ENCODE results near the gene MACROD1. TPM values are rescaled to one million over a fixed set of nuclear protein-coding genes. Genes with fewer than 3 reads are reported as not detected.
A peak's percentile ranks its signal among the peaks of the same experiment; 100 is the strongest.

Gene MACROD1
- total RNA-seq, 2 experiments from 2014 or later = 6.0 to 6.3 TPM

DNA sequence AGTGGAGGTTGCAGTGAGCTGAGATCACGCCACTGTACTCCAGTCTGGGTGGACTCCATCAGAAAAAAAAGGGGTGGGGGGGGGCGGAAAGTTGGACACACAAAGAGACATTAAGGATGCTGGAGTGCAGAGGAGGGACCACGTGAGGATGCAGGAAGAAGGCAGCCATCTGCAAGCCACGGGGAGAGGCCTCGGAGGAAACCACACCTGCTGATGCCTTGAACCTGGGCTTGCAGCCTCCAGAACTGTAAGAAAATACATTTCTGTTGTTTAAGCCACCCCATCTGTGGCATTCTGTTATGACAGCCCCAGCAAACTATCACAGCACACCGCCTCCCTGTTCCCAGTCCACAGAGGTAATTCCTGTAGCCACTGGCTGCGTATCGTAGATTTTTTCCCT lies 10.8 kb upstream of the MACROD1 start:
- POLR2A ChIA-PET = no interaction called here
- DNase-seq = peak in 1 of 14 experiments; percentile 26
- Mint-ChIP-seq H3K4me1 (ENCODE audit: low read depth) (peaks cover 16% of the 10 kb centered on the region), H3K9me3 (no peaks in the 10 kb centered on the region), H3K36me3 (ENCODE audit: low read depth) (no peaks in the 10 kb centered on the region), H3K27me3 (no peaks in the 10 kb centered on the region), H3K4me3 (no peak overlapping the region), H3K27ac (no peak overlapping the region)
- Histone ChIP-seq H3K4me3 (ENCODE audit: low read length) (no peak overlapping the region), H3K36me3 (ENCODE audit: insufficient read depth, low read length) (no peaks in the 10 kb centered on the region), H3K4me1 (ENCODE audit: insufficient read depth, low read length) (peaks cover 17% of the 10 kb centered on the region), H3K27me3 (ENCODE audit: control insufficient read depth in 1 of 2, insufficient read depth in 2 of 2, low read length in 2 of 2) (no peaks in the 10 kb centered on the region), H3K27ac (ENCODE audit: low read depth in 1 of 2, low read length in 2 of 2) (no peak overlapping the region), H3K9me3 (ENCODE audit: control insufficient read depth in 1 of 2, insufficient read depth in 1 of 2, low read length in 2 of 2) (no peaks in the 10 kb centered on the region)
- TF ChIP-seq, protein P1, sequence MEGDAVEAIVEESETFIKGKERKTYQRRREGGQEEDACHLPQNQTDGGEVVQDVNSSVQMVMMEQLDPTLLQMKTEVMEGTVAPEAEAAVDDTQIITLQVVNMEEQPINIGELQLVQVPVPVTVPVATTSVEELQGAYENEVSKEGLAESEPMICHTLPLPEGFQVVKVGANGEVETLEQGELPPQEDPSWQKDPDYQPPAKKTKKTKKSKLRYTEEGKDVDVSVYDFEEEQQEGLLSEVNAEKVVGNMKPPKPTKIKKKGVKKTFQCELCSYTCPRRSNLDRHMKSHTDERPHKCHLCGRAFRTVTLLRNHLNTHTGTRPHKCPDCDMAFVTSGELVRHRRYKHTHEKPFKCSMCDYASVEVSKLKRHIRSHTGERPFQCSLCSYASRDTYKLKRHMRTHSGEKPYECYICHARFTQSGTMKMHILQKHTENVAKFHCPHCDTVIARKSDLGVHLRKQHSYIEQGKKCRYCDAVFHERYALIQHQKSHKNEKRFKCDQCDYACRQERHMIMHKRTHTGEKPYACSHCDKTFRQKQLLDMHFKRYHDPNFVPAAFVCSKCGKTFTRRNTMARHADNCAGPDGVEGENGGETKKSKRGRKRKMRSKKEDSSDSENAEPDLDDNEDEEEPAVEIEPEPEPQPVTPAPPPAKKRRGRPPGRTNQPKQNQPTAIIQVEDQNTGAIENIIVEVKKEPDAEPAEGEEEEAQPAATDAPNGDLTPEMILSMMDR (IDR thresholded peaks at IDR 0.05) = no peak
- intact Hi-C loops (cut with DNase I, micrococcal nuclease) = no loop called here
- CTCF ChIA-PET = interaction anchor here (0.8 kb wide), 1 partner anchor 17 kb away, joined by 4 read pairs; no protein-coding TSS in a partner anchor
- no peak for ATAC-seq (ENCODE audit: poor library complexity)

DNA sequence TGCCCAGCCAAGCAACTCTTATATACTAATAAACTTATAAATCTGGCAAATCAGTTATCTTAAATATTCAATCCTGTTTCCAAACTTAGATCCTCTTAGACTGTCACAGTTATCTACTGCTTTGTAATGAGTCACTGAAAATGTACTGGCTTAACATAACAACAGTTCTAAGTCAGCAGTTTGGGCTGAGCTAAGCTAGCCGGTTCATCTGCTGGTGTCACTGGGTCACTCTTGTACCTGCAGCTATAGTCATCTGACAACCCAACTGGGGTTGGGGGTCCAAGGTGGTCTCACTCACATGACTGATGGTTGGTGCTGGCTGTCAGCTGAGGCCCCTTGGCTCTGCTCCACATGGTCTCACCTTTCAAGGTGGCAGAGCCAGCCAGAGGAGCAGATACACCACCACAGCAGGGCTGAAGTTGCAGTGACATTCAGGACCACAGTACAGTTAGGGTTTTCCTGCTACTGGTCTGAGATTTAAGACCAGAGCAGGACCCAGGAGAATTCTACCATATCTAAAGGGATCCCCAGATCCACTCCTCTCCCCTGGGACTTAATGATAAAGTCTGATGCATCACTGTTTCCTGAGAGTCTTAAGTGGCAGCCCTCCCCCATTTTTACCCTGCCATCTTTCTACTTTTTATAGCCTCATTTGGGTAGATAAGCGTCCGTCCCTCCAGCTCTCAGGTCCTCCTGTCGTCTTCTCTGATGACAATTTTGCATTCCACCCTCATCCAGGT lies 7.9 kb upstream of the MACROD1 start:
- no peaks in the 10 kb centered on the region for H3K27me3 ChIP-seq (ENCODE audit: control insufficient read depth in 1 of 2, insufficient read depth in 2 of 2, low read length in 2 of 2)
- no peaks in the 10 kb centered on the region for H3K36me3 ChIP-seq (ENCODE audit: insufficient read depth, low read length)
- ChIA-PET CTCF (no interaction called here), POLR2A (no interaction called here)
- no peak overlapping the region for H3K27ac ChIP-seq (ENCODE audit: low read depth in 1 of 2, low read length in 2 of 2)
- TF ChIP-seq, protein P1 (IDR thresholded peaks at IDR 0.05) = no peak
- no peak overlapping the region for H3K4me3 ChIP-seq (ENCODE audit: low read length)
- no peak overlapping the region for H3K27ac Mint-ChIP-seq
- intact Hi-C loops (cut with DNase I, micrococcal nuclease) = no loop called here
- ATAC-seq (ENCODE audit: poor library complexity) = no peak
- no peak overlapping the region for H3K4me3 Mint-ChIP-seq
- DNase-seq = no peak
- no peaks in the 10 kb centered on the region for H3K36me3 Mint-ChIP-seq (ENCODE audit: low read depth)
- H3K9me3 Mint-ChIP-seq = no peaks in the 10 kb centered on the region
- H3K4me1 ChIP-seq (ENCODE audit: insufficient read depth, low read length) = peaks cover 9% of the 10 kb centered on the region
- peaks cover 5% of the 10 kb centered on the region for H3K4me1 Mint-ChIP-seq (ENCODE audit: low read depth)
- no peaks in the 10 kb centered on the region for H3K9me3 ChIP-seq (ENCODE audit: control insufficient read depth in 1 of 2, insufficient read depth in 1 of 2, low read length in 2 of 2)
- H3K27me3 Mint-ChIP-seq = no peaks in the 10 kb centered on the region

DNA sequence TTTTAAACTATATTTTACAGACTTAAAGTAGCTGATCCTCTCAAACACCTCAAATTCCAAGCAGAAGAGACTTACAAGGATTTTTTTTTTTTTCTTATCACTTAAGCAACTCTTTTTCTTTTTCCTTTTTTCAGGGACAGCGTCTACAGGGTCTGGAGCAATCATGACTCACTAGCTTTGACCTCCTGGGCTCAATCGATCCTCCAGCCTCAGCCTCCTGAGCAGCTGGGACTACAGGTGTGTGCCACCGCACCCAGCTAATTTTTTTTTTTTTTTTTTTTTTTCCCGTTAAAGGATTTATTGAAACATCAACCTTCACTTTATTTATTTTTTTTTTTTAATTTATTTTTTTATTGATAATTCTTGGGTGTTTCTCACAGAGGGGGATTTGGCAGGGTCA lies 4.5 kb upstream of the MACROD1 start:
- H3K27ac Mint-ChIP-seq = no peak overlapping the region
- Histone ChIP-seq H3K9me3 (ENCODE audit: control insufficient read depth in 1 of 2, insufficient read depth in 1 of 2, low read length in 2 of 2) (no peaks in the 10 kb centered on the region), H3K4me3 (ENCODE audit: low read length) (no peak overlapping the region), H3K36me3 (ENCODE audit: insufficient read depth, low read length) (no peaks in the 10 kb centered on the region), H3K4me1 (ENCODE audit: insufficient read depth, low read length) (peaks cover 9% of the 10 kb centered on the region), H3K27me3 (ENCODE audit: control insufficient read depth in 1 of 2, insufficient read depth in 2 of 2, low read length in 2 of 2) (no peaks in the 10 kb centered on the region), H3K27ac (ENCODE audit: low read depth in 1 of 2, low read length in 2 of 2) (no peak overlapping the region)
- no peaks in the 10 kb centered on the region for H3K36me3 Mint-ChIP-seq (ENCODE audit: low read depth)
- H3K9me3 Mint-ChIP-seq = no peaks in the 10 kb centered on the region
- H3K4me3 Mint-ChIP-seq = no peak overlapping the region
- intact Hi-C loops (cut with DNase I, micrococcal nuclease) = no loop called here
- no peaks in the 10 kb centered on the region for H3K4me1 Mint-ChIP-seq (ENCODE audit: low read depth)
- H3K27me3 Mint-ChIP-seq = no peaks in the 10 kb centered on the region
- DNase-seq = no peak
- CTCF ChIA-PET = interaction anchor here (0.6 to 1.6 kb wide), 3 partner anchors 17 to 101 kb away, joined by 3 to 4 read pairs (median 3); no protein-coding TSS in a partner anchor
- TF ChIP-seq, protein P1 (IDR thresholded peaks at IDR 0.05) = no peak
- POLR2A ChIA-PET = no interaction called here
- no peak for ATAC-seq (ENCODE audit: poor library complexity)
